Measurements from ENCODE around the gene CD101.
A peak's percentile ranks its signal among the peaks of the same experiment; 100 is the strongest.
"Not testable (repeated sequence)": the region's sequence is repeated elsewhere in the genome, so short reads cannot be mapped to it uniquely, and the experiment has no call there.

CD101 gene

GRCh38 chr1:117001254-117001927 is at the start of gene CD101:
Gene CD101, plus strand, starts transcription at chr1:117001760. Its CDS starts 58 bp downstream, at chr1:117001818.
- DNase-seq (ENCODE audit: low spot score): no peak

- DNase-seq (ENCODE audit: low spot score): no peak
Measured at GRCh38 chr1:116952738-116953275, 48.8 kb upstream of the CD101 start.

GRCh38 chr1:116954440-116954839 is 47.1 kb upstream of the CD101 start:
- no peak for DNase-seq (ENCODE audit: low spot score)

- DNase-seq (ENCODE audit: low spot score): no peak
Measured at GRCh38 chr1:116956378-116956777, 45.2 kb upstream of the CD101 start.

- no peak for DNase-seq (ENCODE audit: low spot score)
Measured at GRCh38 chr1:116957646-116958045, 43.9 kb upstream of the CD101 start.

GRCh38 chr1:116958110-116958509 is 43.5 kb upstream of the CD101 start:
- no peak for DNase-seq (ENCODE audit: low spot score)

- no peak for DNase-seq (ENCODE audit: low spot score)
Measured at GRCh38 chr1:116958977-116959376, 42.6 kb upstream of the CD101 start.

GRCh38 chr1:116961606-116962005 is 40.0 kb upstream of the CD101 start:
- peak; percentile 43 for DNase-seq (ENCODE audit: low spot score)

- DNase-seq (ENCODE audit: low spot score): no peak
Measured at GRCh38 chr1:116962987-116963639, 38.4 kb upstream of the CD101 start.

- DNase-seq (ENCODE audit: low spot score): no peak
Measured at GRCh38 chr1:116966791-116967190, 34.8 kb upstream of the CD101 start.

- no peak for DNase-seq (ENCODE audit: low spot score)
Measured at GRCh38 chr1:116968724-116969123, 32.8 kb upstream of the CD101 start.

- no peak for DNase-seq (ENCODE audit: low spot score)
Measured at GRCh38 chr1:116971258-116971860, 30.2 kb upstream of the CD101 start.

- DNase-seq (ENCODE audit: low spot score): no peak
Measured at GRCh38 chr1:116971965-116972673, 29.4 kb upstream of the CD101 start.

GRCh38 chr1:116972674-116973030 is 28.9 kb upstream of the CD101 start:
- no peak for DNase-seq (ENCODE audit: low spot score)

GRCh38 chr1:116980309-116980708 is 21.3 kb upstream of the CD101 start:
- not testable (repeated sequence) for DNase-seq (ENCODE audit: low spot score)

GRCh38 chr1:116981521-116982037 is 20.0 kb upstream of the CD101 start:
- DNase-seq (ENCODE audit: low spot score): no peak

GRCh38 chr1:116982319-116983004 is 19.1 kb upstream of the CD101 start:
- no peak for DNase-seq (ENCODE audit: low spot score)

GRCh38 chr1:116983112-116983511 is 18.4 kb upstream of the CD101 start:
- DNase-seq (ENCODE audit: low spot score): no peak

- DNase-seq (ENCODE audit: low spot score): no peak
Measured at GRCh38 chr1:116983678-116984077, 17.9 kb upstream of the CD101 start.

- DNase-seq (ENCODE audit: low spot score): no peak
Measured at GRCh38 chr1:116984406-116985160, 17.0 kb upstream of the CD101 start.

Data from HuH-7.5 (cell line).